Progenitor cell of endocrine pancreas (in vitro differentiated cells): ENCODE data around the gene ZNF101. TPM values are rescaled to one million over a fixed set of nuclear protein-coding genes. Genes with fewer than 3 reads are reported as not detected.

ENCODE experiments used
- DNase-seq: peaks from one replicate; pipeline ENCODE4 v3.0.0; 2021; ENCODE audit warnings: low spot score; ENCODE audit not compliant: unreplicated experiment
- H3K27ac Mint-ChIP-seq: 2 replicates; pipeline ENCODE4 v1.8.0; 2021; ENCODE audit warnings: mild to moderate bottlenecking, moderate library complexity, mixed read lengths
- H3K27me3 Mint-ChIP-seq: 2 replicates; pipeline ENCODE4 v1.8.0; 2021; ENCODE audit warnings: mixed read lengths
- H3K36me3 Mint-ChIP-seq: 2 replicates; pipeline ENCODE4 v1.8.0; 2022; ENCODE audit warnings: mixed read lengths; ENCODE audit not compliant: insufficient read depth
- H3K4me1 Mint-ChIP-seq: 2 replicates; pipeline ENCODE4 v1.8.0; 2021; ENCODE audit warnings: low read depth, mixed read lengths
- H3K4me3 Mint-ChIP-seq: 2 replicates; pipeline ENCODE4 v1.8.0; 2021; ENCODE audit warnings: low read depth, mild to moderate bottlenecking, moderate library complexity, mixed read lengths
- H3K9me3 Mint-ChIP-seq: 2 replicates; pipeline ENCODE4 v1.8.0; 2021; ENCODE audit warnings: low read depth, mixed read lengths
- total RNA-seq: library from RNA; stranded (reverse); gene quantifications from 2 replicates; pipeline ENCODE4 v1.2.1, GENCODE V29; 2021
- TF ChIP-seq, protein P1 (sequence below): fragments of 200-600 bp; sonication (generic); IDR thresholded peaks from one replicate; pipeline ENCODE4 v1.5.0; 2021; ENCODE audit warnings: antibody characterized with exemption, mild to moderate bottlenecking; ENCODE audit not compliant: unreplicated experiment

The ZNF101 gene
- total RNA-seq, 1 donor from 2014 or later, result 15.3 TPM

DNA sequence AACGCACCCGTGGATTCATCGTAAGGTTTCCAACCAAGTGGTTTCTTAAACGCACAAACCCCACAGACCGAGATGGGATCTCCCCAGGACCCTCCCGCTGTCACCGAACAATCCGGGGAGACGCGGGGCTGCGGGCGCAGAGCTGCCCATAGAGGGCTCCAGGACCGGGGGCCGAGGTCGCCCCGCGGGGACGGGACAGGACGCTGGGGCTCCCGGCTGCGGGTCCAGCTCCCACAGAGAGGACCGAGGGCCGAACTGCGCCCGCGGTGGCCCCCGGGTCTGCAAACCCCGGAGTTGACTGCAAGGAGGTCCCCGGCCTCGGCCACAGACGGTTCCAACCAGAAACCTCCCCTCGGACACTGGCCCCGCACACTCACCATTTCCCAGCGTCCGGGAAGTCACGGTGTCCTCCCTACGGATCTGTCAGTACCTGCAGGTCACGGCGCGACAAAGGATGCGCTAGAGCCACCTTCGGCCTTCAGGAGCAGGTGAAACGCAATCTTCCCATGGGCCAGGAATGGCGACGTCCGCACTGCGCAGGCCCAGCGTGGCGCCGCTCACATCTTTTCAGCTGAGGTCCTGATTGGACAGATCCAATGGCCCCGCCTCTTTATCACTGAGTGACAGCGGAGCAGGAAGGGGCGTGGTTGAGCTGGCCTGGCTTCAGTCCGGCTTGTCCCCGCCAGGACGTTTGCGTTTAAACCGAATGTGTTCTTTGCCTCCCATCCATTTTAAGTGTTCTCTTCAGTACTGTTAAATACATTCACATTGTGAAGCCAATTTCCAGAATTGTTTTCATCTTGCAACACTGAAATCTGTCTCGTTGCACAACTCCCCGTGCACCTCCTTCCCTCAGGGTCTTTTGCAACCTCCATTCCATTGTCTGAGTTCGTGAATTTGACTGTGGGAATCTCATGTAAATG lies 64.2 kb downstream of the ZNF101 start, which contains the start of gene ZNF14:
Gene ZNF14 (minus strand): TSS at position 534 of the 923 bp plus-strand sequence. CDS start 154 bp downstream, at position 380.
- Mint-ChIP-seq H3K4me3 (peak within 1 kb of the TSS; percentile 99), H3K4me1 (peaks cover 8% of the 10 kb centered on the region), H3K27ac (peak within 1 kb of the TSS; percentile 98), H3K36me3 (peaks cover 37% of the 10 kb centered on the region), H3K9me3 (peaks cover 11% of the 10 kb centered on the region), H3K27me3 (no peaks in the 10 kb centered on the region)
- peak; percentile 90 for DNase-seq
- TF ChIP-seq, protein P1, sequence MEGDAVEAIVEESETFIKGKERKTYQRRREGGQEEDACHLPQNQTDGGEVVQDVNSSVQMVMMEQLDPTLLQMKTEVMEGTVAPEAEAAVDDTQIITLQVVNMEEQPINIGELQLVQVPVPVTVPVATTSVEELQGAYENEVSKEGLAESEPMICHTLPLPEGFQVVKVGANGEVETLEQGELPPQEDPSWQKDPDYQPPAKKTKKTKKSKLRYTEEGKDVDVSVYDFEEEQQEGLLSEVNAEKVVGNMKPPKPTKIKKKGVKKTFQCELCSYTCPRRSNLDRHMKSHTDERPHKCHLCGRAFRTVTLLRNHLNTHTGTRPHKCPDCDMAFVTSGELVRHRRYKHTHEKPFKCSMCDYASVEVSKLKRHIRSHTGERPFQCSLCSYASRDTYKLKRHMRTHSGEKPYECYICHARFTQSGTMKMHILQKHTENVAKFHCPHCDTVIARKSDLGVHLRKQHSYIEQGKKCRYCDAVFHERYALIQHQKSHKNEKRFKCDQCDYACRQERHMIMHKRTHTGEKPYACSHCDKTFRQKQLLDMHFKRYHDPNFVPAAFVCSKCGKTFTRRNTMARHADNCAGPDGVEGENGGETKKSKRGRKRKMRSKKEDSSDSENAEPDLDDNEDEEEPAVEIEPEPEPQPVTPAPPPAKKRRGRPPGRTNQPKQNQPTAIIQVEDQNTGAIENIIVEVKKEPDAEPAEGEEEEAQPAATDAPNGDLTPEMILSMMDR, result peak; percentile 38

Other genes starting within 250 kb of the ZNF101 start
- 2.7 and 3.3 TPM in 2 replicates for gene TSSK6, start 153.3 kb upstream of the ZNF101 start, total RNA-seq
- 346 and 347 TPM in 2 replicates for gene NDUFA13, start 152.6 kb upstream of the ZNF101 start, total RNA-seq
- gene YJEFN3, start 139.9 kb upstream of the ZNF101 start, total RNA-seq, result 22.6 and 27.6 TPM in 2 replicates
- 2.4 and 2.6 TPM in 2 replicates for gene CILP2, start 130.6 kb upstream of the ZNF101 start, total RNA-seq
- 5.0 and 5.2 TPM in 2 replicates for gene PBX4, start 50.2 kb upstream of the ZNF101 start, total RNA-seq
- gene LPAR2, start 40.6 kb upstream of the ZNF101 start, total RNA-seq, result 164 and 170 TPM in 2 replicates
- gene GMIP, start 25.2 kb upstream of the ZNF101 start, total RNA-seq, result 29.2 and 30.5 TPM in 2 replicates
- gene ATP13A1, start 5.2 kb upstream of the ZNF101 start, total RNA-seq, result 81.1 and 87.1 TPM in 2 replicates
- 10.5 and 12.4 TPM in 2 replicates for gene ZNF14, start 64.3 kb downstream of the ZNF101 start, total RNA-seq
- gene ZNF506, start 152.9 kb downstream of the ZNF101 start, total RNA-seq, result 18.6 and 22.0 TPM in 2 replicates
- gene ZNF253, start 197.0 kb downstream of the ZNF101 start, total RNA-seq, result 50.0 and 59.4 TPM in 2 replicates
- gene ZNF93, start 232.1 kb downstream of the ZNF101 start, total RNA-seq, result 36.5 and 40.7 TPM in 2 replicates